Prostate gland (tissue), 2 donors: ENCODE results near the gene ZNF789. TPM values are rescaled to one million over a fixed set of nuclear protein-coding genes. Genes with fewer than 3 reads are reported as not detected.

Experiments
- DNase-seq: peaks from one replicate; pipeline ENCODE4 v3.0.0-alpha.2; 2019; ENCODE audit warnings: low spot score
- H3K27ac ChIP-seq, 2 donors: fragments of 200-600 bp; sonication (generic); 2 replicates each; pipeline ENCODE4 v1.5.1; 2017 to 2019
- H3K27me3 ChIP-seq: fragments of 200-600 bp; sonication (generic); replicated peaks from 2 replicates; pipeline ENCODE4 v1.5.1; 2019; ENCODE audit not compliant: insufficient read depth
- H3K36me3 ChIP-seq, 2 donors: fragments of 200-600 bp; sonication (generic); 1 replicate in 1 of 2; 2 replicates in 1 of 2; pipeline versions ENCODE4 v1.5.1 to v1.8.1; 2017 to 2019
- H3K4me1 ChIP-seq: fragments of 200-600 bp; sonication (generic); replicated peaks from 2 replicates; pipeline ENCODE4 v1.5.1; 2019
- H3K4me3 ChIP-seq, 2 donors: fragments of 200-600 bp; sonication (generic); 2 replicates each; pipeline ENCODE4 v1.5.1; 2017 to 2019
- H3K9me3 ChIP-seq: fragments of 200-600 bp; sonication (generic); 2 replicates; pipeline ENCODE4 v1.5.1; 2017
- POLR2A ChIP-seq: fragments of 450-650 bp; IDR thresholded peaks from one replicate; pipeline ENCODE4 v1.6.1; 2016; ENCODE audit warnings: antibody characterized with exemption, mild to moderate bottlenecking
- POLR2AphosphoS5 ChIP-seq: sonication (generic); formaldehyde crosslinking; IDR thresholded peaks from one replicate; pipeline ENCODE4 v1.6.1; 2017; ENCODE audit warnings: antibody characterized with exemption
- WGBS: methylation state at CpG from one replicate; pipeline ENCODE4 v1.1.5; 2018; 5-methylcytosine and 5-hydroxymethylcytosine counted together
- intact Hi-C: fragments of 100-400 bp; cut with DNase I; formaldehyde crosslinking; loops from one replicate; pipeline ENCODE4 v1.14.2; 2022
- total RNA-seq, 2 donors: library from RNA; depleted of rRNA; stranded (reverse); fragments of >200 nt; gene quantifications; one replicate each; pipeline ENCODE4 v1.1.0, GENCODE V29; 2016
- TF ChIP-seq, protein P1 (sequence below), 4 experiments: fragments of 200-600 bp in 2 of 4; fragments of 450-650 bp in 2 of 4; sonication (generic) in 2 of 4; IDR thresholded peaks; 1 replicate in 3 of 4; 2 replicates in 1 of 4; pipeline ENCODE4 v1.5.1; 2016 to 2019; ENCODE audit warnings: antibody characterized with exemption in 4 of 4, mild to moderate bottlenecking in 2 of 4, moderate library complexity in 2 of 4

Gene ZNF789
- total RNA-seq, 2 donors from 2014 or later, result 20.6 to 25.2 TPM

DNA sequence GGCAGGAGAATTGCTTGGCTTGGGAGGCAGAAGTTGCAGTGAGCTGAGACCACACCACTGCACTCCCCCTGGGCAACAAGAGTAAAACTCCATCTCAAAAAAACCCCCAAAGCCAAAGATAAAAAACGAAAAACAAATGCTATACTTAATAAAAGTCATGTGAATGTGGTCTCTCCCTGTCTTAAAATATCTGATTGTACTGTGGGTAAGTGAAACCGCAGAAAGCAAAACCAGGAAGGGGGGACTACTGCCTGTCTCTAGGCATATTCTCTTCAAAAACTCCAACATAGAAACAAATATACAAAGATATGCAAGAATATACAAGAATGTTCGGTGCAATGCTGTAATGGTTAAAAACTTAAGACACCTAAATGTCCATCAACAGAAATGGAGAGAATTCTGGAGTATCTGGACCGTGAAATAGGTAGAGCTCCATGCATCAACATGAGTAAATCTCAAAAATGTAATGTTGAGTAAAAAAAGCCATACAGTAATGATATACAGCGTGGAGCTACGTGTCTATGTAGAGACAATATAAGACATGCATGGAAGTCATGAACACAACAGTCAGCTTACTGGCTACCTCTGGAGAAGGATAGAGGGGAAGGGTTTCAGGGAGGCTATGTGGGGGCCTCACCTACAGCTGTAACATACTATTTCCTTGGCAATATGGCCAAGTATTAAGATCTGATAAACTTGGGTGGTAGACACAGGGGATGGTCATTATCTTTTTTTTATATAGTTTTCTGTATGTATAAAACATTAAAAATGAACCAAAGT lies 25.3 kb downstream of the ZNF789 start:
- no peak for DNase-seq
- Histone ChIP-seq H3K4me3 (peak overlapping the region; percentile 85 to 90), H3K27me3 (no peaks in the 10 kb centered on the region), H3K9me3 (no peaks in the 10 kb centered on the region), H3K4me1 (peaks cover 4% of the 10 kb centered on the region), H3K27ac (no peak overlapping the region), H3K36me3 (peaks cover 13 to 24% of the 10 kb centered on the region in 2 donors)
- TF ChIP-seq POLR2AphosphoS5, result no peak
- no peak for TF ChIP-seq POLR2A
- TF ChIP-seq, protein P1, sequence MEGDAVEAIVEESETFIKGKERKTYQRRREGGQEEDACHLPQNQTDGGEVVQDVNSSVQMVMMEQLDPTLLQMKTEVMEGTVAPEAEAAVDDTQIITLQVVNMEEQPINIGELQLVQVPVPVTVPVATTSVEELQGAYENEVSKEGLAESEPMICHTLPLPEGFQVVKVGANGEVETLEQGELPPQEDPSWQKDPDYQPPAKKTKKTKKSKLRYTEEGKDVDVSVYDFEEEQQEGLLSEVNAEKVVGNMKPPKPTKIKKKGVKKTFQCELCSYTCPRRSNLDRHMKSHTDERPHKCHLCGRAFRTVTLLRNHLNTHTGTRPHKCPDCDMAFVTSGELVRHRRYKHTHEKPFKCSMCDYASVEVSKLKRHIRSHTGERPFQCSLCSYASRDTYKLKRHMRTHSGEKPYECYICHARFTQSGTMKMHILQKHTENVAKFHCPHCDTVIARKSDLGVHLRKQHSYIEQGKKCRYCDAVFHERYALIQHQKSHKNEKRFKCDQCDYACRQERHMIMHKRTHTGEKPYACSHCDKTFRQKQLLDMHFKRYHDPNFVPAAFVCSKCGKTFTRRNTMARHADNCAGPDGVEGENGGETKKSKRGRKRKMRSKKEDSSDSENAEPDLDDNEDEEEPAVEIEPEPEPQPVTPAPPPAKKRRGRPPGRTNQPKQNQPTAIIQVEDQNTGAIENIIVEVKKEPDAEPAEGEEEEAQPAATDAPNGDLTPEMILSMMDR (IDR thresholded peaks at IDR 0.05), result no peak
- 75% methylated on average over 6 of the region's 6 CpGs for WGBS
- intact Hi-C loops, result no loop called here

DNA sequence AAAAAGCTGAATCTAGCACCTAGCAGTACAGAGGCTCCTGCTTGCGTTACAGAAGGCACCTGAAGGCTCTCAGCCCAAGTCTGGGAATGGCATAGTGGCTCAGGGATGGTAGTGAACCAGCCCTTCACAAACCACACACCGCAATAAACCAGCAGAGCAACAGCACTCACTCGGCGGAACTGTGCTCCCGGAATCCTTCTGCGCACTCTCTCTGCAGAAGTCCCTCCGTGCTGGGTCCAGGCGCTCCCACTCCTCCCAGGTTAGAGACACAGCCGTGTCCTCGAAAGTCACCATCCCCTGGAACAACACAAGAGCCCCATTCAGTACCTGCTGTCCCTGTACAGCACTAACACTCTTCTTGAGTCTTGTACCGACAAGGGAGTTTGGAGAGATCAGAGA lies 25.9 kb downstream of the ZNF789 start:
- TF ChIP-seq, protein P1 (IDR thresholded peaks at IDR 0.05), result no peak
- no peak for TF ChIP-seq POLR2AphosphoS5
- TF ChIP-seq POLR2A, result no peak
- Histone ChIP-seq H3K27me3 (no peaks in the 10 kb centered on the region), H3K4me1 (peaks cover 4% of the 10 kb centered on the region), H3K36me3 (peaks cover 9 to 18% of the 10 kb centered on the region in 2 donors), H3K27ac (peak overlapping the region in 1 of 2 donors; percentile 96), H3K4me3 (peak overlapping the region; percentile 85 to 90), H3K9me3 (no peaks in the 10 kb centered on the region)
- DNase-seq, result no peak
- 70% methylated on average over 11 of the region's 11 CpGs for WGBS
- intact Hi-C loops, result no loop called here

DNA sequence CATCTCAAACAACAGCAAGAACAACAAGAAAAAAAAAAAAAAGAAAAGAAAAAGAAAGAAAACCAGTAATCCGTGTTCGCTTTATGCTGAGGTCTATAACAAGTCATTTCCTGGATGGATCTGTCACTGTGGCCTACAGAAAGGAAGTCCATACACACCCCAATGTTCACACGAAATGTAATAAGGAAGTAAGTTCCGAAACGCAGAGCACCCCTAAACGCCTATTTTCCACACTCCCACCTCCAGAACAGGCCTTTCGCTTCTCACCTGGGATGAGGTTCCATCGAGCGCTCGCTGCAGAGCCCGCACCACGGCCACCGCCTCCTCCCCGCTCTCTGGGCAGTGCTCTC lies 26.7 kb downstream of the ZNF789 start:
- Histone ChIP-seq H3K4me3 (peak overlapping the region; percentile 85 to 90), H3K27ac (peak overlapping the region; percentile 96), H3K27me3 (no peaks in the 10 kb centered on the region), H3K36me3 (peaks cover 1 to 10% of the 10 kb centered on the region in 2 donors), H3K9me3 (no peaks in the 10 kb centered on the region), H3K4me1 (peaks cover 4% of the 10 kb centered on the region)
- DNase-seq, result no peak
- TF ChIP-seq, protein P1 (IDR thresholded peaks at IDR 0.05), result no peak
- TF ChIP-seq POLR2AphosphoS5 (no peak), POLR2A (no peak)
- intact Hi-C loops, result no loop called here
- WGBS, result under 1% methylated on average over 14 of the region's 14 CpGs

DNA sequence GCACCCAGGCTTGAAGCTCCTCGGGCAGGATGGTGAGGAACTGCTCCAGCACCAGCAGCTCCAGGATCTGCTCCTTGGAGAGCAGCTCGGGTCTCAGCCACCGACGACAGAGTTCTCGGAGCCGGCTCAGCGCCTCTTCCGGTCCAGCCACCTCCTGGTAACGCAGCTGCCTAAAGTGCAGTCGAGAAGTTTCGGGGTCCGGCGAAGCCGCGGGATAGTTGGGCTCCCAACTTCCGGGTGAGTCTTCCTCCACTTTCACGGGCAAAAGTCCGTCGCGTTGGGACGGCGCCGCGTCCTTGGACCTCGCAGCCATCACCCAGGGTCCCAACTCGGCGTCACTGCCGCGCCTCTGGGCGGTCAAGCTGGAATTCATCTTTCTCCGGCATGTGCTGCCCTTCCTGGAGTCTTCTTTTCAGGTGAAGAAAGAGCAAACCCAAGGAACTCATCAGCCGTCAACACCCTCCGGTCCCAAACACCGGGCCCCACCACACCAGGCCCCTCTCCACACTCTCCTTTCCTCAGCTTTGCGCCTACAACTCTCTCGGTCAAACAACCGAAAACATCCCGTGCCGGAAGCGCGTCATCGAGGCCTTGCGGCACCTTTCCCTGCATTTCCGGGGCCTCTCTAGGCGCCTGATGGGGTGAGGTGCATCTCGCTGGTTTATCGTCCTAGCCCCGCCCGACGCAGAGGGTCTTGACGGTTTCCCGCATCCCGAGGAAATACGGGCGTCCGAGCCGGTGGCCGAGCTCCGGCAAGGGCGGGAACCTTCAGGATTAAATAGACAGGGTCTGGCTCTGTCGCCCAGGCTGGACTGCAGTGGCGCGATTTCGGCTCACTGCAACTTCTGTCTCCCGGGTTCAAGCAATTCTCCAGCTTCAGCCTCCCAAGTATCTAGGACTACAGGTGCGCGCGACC lies 27.3 kb downstream of the ZNF789 start, which contains the start of gene ZNF394:
Gene ZNF394 (minus strand): TSS at position 561 of the 916 bp plus-strand sequence. CDS start 188 bp downstream, at position 373.
- intact Hi-C loops, result loop anchor here (5.0 kb wide), 1 partner anchor 52 kb away; the partner anchor contains the start of gene FAM200A

More for the DNA sequence above, 27.3 kb downstream of the ZNF789 start, which contains the start of gene ZNF394:
- peak within 1 kb of the TSS; percentile 96 for H3K27ac ChIP-seq
- DNase-seq, result peak; percentile 92
- whole genome bisulfite sequencing, result under 1% methylated on average over 68 of the region's 68 CpGs
- H3K36me3 ChIP-seq, result peaks cover 0 to 5% of the 10 kb centered on the region in 2 donors
- peaks cover 4% of the 10 kb centered on the region for H3K4me1 ChIP-seq
- H3K4me3 ChIP-seq, result peak within 1 kb of the TSS; percentile 85 to 90
- TF ChIP-seq POLR2AphosphoS5 (peak; percentile 99), POLR2A (peak; percentile 68)
- TF ChIP-seq, protein P1 (IDR thresholded peaks at IDR 0.05), result peak in 1 of 4 experiments; percentile 19
- H3K9me3 ChIP-seq, result no peaks in the 10 kb centered on the region
- no peaks in the 10 kb centered on the region for H3K27me3 ChIP-seq
